ENCODE measurements around the gene DUSP15.

The DUSP15 gene

DNA sequence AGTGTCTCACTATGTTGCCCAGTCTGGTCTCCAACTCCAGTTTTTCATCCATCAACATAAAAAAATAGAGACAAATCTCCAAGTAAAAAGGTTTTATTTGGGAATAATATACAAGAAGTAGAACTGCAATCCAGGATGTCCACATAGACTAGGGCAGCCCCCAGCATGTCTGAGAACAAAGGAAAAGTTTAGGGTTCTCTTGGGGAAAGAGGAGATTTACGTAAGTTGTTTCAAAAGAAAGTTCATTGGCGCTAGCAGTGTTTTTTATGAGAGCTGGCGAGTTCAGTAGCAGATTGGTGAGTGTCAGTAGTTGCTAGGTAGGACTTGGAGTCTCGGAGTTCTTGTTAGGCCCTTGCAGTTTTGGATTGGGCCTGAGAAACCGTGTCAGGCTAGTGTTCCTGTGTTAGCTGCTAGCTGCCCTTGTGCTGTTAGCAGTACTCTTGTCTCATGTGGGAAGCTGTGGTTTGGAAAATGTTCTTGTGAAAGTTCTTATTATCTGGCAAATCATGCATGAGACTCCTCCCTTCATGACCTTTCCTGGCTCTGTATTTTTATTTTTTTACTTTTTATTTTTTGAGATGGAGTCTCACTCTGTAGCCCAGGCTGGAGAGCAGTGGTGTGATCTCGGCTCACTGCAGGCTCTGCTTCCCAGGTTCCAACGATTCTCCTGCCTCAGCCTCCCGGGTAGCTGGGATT lies 24.8 kb upstream of the DUSP15 start:
- no peak for DNase-seq (ENCODE audit: low read depth)

DNA sequence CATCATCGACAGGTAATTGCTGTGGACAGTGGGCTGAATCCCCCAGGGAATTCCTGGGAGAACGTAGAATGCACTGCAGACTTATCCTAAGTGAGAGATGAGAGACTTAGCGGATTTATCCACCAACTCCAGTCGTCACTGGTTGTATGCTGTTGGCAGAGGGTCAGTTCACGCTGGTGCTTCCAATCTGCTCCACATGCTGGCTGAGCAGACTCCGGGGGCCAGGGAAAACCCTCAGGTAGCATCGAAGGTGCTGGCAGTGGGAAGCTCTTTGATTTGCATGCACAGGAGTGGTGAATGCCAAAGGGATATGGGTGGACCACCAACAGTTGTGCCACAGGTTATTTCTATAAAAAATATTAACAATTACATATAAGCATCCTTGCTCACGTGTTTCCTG lies 20.3 kb upstream of the DUSP15 start:
- DNase-seq (ENCODE audit: low read depth) = no peak

DNA sequence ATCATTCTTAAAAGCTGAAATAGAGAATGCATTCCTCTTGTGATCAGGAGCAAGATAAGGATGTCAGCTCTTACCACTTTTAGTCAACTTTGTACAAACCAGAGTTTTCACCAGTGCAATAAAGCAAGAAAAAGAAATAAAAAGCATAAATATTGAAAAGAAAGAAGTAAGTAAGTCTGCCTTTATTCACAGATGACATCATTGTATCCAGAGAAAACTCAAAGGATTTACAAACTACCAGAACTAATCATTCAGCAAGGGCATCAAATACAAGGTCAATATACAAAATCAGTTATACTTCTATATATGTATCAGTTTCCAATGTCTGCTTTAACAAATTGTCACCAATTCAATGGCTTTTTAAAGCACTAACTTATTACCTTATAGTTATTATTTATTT lies 13.5 kb upstream of the DUSP15 start:
- DNase-seq (ENCODE audit: low read depth) = no peak

DNA sequence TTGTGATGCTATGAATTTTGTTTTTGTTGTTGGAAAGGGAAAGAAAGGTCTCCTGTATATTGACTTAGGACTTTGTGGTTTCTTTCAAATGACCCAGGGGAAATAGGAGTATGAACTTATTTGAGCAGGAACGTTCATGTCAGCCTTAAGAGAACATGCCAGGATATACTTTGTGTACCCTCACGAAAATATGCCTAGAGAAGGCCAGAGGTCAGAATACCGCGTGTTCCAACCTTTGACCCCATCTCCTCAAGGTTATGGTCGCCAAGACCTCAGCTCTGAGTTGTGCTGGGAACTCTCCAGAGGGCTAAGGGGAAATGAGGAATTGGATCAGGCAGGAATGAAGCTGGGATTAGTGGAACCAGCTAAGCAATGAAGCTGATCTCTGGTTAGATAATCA lies 11.6 kb upstream of the DUSP15 start:
- DNase-seq (ENCODE audit: low read depth) = no peak

DNA sequence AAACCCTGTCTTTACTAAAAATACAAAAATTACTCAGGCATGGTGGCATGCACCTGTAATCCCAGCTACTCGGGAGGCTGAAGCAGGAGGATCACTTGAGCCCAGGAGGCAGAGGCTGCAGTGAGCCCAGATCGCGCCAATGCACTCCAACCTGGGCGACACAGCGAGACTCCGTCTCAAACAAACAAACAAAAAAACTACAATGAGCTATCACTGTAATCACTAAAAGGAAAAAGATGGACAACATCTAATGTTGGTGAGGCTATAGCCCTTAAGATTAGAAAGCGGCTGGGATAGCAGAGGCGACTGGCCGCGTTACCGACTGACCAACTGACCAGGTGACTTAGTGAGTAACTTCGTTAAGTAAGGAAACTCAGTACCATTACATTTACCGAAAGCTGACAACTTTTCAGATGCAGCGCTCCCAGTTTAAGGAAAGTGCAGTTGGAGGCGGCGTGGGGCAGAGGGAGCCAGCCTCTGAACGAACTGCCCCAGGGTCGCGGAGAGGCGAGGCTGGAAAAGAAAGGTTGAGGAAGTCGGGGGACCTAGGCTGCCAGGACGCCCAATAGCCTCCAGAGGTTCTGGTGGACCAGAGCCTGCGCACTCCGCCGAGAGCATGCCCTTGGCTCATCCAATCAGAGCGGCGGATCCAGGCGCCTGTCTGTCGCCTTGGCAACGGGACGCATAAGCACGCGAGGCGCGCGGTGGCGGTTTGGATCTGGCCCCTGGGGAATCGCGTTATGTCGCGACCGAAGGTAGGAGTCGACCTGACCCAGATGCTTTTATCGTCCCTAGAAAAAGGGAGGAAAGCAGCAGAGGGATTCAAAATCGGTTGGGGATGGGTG lies 9.0 kb upstream of the DUSP15 start:
- DNase-seq (ENCODE audit: low read depth) = peak; percentile 71

DNA sequence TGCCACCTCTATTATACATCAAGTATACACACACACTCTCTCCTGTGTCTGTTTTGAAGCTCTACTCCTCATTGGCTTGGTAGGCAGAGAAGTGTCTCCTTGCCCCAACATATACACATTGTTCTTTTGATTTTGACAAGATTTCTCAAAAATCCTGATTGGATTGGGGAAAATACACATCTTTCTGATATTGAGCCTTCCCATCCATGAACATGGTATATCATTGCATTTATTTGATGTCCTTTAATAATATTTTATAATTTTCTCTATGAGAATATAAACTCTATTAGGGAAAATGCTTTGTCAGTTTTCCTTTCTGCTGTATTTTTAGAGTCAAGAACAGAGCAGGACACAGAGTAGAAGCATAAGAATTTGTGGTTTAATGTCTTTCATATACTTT lies 7.4 kb upstream of the DUSP15 start:
- DNase-seq (ENCODE audit: low read depth) = no peak

DNA sequence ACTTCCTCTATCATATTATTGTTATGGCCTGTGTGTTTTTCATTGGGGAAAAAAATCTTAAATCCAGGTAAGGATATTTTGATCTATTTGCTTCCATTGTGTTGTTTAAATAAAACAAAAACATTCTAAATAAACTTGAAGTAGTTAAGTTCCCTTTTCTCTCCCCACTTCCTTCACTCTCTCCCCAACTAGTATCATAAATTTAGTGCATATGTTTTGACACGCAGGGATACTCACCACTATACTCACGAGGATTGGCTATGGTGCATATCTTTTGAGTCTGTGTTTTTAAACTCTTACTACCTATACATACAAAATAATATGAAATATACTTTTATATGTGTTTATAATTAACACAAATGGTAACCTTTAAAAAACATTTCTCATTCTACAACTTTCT lies 5.3 kb upstream of the DUSP15 start:
- DNase-seq (ENCODE audit: low read depth) = no peak

DNA sequence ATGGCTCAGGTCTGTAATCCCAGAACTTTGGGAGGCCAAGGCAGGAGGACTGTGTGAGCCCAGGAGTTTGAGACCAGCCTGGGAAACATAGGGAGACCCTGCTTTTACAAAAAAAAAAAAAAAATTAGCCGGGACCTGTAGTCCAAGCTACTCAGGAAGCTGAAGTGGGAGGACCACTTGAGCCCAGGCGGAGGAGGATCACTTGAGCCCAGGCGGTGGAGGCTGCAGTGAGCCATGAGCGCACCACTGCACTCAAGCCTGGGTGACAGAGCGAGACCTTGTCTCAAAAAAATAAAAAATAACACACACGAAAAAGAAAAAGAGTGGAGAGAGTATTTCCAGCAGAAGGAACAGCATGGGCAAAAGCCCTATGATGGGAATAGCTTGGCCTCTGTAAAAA lies 2.1 kb upstream of the DUSP15 start:
- DNase-seq (ENCODE audit: low read depth) = no peak

DNA sequence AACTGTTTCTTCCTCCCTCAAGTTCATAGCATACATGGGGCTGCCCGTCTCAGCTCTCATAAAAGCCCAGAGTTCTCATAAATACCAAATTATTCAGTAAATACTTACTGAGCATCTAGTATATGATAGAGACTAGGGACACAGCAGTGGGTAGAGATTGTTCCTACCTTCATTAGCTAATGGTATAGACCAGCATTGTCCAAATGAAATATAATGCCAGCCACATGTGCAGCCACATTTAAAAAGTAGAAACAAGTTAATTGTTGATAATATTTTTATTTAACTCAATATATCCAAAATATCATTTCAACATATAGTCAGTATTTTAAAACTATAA lies 1.3 kb upstream of the DUSP15 start:
- no peak for DNase-seq (ENCODE audit: low read depth)

DNA sequence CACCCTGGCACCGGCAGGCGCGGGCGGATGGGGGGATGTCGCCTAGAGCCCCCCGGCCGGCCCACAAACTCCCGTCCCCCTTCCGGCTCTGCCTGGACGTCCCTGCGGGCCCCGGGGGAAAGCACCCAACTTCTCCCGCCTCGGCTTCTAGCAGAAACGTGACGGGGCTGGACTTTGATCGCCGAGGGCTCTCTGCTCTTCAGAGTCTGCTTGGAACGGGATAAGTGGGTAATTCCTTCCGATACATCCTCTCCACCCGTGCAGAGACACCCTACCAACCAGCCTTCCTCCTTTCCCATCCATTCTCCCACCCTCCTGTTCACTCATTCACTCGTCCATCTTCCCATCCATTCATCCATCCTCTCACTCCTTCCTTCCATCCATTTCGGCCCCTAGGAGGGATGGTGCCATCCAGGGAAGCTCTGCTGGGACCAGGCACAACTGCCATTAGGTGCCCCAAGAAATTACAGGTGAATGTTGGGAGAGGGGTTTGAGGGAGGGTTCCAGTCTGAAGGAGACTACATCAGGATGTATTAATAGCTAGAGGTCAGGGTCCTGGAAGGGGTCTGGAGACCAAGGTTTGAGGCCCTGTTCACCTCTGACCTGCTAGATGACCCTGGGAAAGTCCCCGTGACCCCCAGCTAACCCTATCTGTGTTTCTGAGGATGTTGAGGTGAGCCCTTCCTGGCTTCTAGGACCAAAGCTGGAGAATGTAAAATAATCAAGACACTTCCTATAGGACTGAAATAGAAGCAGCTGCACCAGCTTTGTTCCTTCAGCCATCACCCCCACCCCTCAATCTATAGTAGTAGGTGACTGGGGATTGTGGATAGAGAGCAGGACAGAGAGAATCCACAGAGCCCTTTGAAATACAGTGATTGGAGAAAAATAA lies 645 bp upstream of the DUSP15 start:
- DNase-seq (ENCODE audit: low read depth) = no peak

DNA sequence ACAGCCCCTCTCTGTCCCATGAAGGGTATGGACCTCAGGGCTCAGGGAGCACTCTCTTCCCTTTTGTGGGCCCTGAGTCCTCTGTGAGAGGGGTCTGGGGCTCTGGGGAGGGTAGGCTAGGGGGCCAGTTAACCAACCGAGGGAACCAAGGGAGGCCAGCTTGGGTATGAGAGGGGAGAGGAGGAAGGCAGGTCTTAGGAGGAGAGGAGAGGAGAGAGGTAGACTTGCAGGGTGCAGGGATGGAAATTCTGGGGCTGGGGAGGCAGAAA lies 720 bp downstream of the DUSP15 start:
- no peak for DNase-seq (ENCODE audit: low read depth)

DNA sequence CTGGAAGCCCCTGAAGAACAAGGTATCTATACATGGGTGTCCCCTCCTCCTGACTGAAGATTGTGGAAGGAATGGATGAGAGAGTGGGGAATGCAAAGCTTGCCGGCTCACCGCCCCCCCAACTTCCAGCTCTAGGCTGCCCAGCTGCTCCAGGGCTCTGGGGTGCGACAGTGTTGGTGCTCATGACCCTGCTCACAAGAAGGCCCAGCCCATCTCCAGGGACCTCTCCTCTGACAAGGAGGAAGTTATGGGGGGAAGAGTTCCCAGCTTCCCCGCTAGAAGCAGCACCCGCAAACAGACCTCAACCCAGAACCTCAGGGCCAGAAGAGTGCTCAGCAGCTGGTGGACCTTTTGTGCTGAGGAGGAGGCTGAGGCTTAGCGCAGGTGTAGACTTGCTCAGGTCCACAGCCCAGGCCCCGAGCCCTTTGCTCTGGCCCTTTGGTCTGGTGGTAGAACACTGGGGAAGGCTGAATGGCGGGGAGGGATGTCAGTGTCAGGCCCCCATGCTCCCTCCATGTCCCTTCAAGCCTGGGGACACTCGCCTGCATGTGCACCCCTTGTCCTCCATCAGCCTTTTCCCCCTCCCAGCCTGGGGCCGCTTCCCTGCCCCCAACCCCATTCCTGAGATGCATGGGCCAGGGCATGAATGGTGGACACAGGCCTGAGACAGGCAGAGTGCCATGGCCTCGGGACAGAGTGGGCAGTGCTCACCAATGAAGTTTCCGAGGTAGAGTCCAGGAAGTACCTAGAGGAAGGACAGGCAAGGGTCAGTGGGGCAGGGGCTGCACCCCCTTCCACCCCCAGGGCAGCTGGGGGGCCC lies 1.3 kb downstream of the DUSP15 start:
- DNase-seq (ENCODE audit: low read depth) = no peak

DNA sequence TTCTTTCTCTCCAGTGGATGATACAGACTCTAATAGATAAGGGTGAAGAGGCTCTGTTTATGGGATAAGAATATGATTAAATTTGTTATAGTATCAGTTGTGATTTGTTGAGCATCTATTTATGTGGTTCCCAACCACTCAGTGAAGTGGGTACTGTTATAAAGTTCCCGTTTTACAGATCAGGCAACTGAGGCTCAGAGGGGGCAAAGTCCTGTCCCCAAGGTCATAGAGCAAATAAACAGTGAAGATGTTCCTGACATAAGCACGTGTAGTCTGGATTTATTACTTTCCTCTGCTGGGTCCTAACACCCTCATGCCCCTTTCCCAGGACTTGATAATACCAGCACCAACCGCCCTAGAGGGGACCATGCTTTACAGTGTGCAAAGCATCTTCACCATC lies 4.1 kb downstream of the DUSP15 start:
- DNase-seq (ENCODE audit: low read depth) = no peak

DNA sequence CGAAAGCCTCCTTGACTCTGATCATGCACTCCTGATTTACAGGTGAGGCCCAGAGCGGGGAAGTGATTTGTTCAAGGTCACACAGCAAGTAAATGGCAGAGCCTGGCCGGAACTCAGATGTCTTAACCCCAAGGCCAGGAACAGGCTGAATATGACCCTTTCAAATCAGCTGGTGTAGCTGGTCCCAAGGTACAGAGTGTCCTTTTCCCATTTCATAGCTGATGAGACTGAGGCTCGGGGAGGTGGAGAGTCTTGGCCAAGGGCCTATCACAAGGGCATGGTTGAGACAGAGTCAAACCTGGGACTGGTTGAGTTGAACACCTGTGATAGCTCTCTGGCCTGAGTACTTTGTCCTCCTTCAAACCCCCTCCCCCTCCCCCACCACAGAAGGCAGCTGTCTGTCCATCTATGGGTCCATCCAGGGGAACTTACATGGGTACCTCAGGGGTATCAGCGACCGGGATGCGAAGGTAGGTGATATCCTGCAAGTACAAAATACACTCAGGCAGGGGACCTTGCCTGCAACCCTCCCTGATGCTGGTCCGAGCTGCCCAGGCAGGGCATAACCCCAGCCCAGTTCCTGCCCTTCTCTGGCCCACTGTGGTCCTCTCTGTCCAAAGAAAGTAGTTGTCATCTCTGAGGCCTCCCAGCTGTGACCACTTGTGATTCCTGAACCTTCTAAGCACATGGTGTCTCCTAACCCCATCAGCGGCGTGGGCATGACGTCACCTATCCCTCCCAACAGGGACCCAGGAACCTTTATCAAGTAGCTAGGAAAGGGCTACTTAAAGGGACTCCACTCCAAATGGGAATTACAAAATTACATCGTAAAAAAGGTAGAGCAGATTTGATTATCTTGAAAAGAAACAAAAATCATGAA lies 5.6 kb downstream of the DUSP15 start:
- DNase-seq (ENCODE audit: low read depth) = no peak

DNA sequence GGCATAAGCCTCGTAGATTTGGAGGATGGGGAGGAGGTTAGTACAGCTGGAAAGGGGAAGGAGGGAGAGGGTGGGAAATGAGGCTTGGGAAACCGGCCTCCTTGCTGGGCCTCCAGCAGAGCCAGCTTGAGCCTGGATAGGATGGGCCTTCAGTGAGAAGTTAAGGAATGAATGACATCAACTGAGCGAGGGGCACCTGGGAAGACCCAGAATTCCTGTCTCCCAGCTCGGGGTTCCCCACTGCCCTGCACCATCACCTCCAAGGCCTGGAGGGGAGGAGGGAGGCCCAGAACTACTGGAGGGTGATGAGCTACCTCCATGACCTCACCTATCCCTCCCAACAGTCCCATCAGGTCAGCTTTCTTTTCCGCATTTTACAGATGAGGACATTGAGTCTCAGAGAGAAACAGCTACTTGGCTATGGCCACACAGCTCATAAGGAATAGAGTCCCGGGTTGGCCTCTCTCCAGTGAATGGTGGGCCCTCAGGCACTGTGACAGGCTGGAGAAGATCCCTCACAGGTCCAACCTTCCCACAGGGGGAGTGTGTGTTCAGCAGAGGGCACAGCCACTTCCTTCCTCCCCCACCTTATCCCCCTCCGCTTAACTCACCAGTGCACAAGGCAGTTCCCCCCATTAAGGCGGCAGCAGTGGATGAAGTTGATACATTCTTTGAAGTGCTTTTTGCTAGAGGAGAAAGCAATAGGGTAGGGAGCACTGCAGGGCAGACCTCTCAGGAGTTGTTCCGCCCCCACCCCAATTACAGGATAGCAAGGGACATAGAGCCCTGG lies 6.8 kb downstream of the DUSP15 start:
- no peak for DNase-seq (ENCODE audit: low read depth)

DNA sequence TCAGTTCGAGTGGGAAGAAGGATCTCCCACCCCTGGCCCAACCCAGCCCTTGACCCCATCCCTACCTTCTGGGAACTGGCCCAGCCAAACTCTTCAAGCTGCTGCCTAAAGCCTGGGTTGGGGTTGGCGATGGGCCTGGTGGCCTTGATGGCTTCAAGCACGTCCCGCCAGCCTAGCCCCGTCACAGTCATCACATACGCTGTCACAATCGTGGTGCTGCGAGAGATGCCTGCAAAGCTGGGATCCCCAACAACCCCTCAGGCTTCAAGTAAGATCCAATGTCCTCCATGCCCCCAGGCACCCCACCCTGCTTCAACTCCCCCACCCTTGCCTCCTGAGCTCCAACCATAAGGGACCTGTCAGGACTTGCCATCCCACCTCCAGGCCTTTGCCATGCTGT lies 7.8 kb downstream of the DUSP15 start:
- no peak for DNase-seq (ENCODE audit: low read depth)

DNA sequence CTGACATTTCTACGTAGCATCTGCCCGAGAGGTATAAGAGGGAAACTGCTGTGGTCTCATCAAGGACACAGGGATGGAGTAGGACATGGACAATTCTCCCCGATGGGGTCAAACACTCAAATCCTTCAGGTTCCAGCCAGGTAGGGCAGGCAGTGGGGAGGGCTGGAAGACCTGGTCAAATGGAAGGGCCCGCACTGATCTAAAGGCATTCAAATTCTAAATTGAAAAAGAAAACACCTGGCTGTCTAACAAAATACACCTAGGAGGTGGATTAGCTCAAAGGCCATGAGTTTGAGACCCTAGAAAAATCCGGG lies 8.2 kb downstream of the DUSP15 start:
- DNase-seq (ENCODE audit: low read depth) = no peak

DNA sequence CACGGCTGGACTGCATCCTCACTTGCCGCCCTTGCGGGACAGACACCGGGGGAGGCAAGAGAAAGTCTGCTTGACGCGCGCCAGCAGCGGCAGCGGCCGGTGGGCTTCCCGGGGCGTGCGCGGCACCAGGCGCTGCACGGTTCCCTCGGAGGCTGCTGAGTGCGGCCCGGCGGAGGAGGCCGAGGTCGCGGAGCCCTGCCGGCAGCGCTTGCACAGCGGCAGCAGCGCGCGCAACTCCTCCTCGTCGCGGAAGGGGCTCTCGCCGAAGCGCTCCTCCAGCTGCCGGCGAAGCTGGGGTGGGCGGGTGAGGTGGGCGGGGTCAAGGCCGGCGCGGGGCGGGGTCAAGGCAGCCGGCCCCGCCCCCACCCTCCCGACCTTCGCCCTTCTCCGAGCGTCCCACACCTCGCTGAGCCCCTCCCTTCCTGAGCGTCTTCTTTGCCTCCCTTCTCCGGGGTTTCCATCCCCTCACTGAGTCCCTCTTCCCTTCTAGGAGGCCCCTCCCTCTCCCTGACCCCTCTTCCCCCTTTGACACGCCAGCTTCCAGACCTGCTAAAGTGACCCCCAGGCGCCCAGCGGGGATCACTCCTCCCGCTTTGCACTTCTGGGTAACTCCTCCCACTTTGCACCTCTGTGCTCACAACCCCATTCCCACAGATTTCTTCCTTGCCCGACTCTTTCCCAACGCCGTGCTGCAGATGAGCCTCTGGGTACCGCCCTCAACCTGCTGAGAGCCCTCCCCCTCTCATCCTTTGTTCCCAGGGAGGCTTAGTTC lies 8.8 kb downstream of the DUSP15 start:
- peak; percentile 38 for DNase-seq (ENCODE audit: low read depth)

DNA sequence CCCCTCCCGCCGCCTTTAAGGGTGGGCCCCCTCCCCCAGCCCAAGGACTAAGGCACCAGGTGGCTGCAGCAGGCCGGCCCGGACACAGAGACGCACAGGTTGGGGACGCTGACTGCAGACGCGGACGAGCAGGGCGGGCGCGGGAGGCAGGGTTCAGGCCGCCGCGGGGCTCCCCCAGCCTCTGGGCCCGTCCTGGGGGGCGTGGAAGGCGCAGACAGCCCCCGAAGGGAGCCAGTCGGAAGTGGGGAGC lies 9.3 kb downstream of the DUSP15 start:
- DNase-seq (ENCODE audit: low read depth) = no peak
